Stimulated activated CD4-positive, alpha-beta T cell treated with anti-CD3 and anti-CD28 coated beads, Interleukin-12 subunit alpha, Interleukin-12 subunit beta, amount 100 ng/mL, for 48 hours (primary cell): ENCODE results near the gene GYS2.

Experiments used
- DNase-seq, 3 donors: peaks; one replicate each; pipeline ENCODE4 v3.0.0-alpha.2; 2020; ENCODE audit warnings: low read depth in 2 of 3, low spot score in 1 of 3

The GYS2 gene

DNA sequence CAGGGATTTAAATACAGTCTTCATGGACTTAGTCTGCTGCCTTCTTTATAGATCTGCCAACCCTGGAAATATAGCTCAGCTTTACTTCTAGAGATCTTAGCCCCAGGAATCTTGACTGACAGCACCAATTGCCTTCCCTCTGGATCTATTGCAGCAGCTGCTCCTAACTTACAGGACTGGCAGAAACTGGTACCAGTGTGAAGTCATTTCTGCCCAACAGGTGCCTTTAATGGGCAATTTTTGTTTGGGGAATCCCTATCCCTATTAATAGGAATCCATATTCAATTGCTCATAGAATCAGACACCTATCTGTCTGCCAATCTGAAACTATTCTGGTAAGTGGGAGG is 51.3 kb downstream of the GYS2 start:
- no peak for DNase-seq

DNA sequence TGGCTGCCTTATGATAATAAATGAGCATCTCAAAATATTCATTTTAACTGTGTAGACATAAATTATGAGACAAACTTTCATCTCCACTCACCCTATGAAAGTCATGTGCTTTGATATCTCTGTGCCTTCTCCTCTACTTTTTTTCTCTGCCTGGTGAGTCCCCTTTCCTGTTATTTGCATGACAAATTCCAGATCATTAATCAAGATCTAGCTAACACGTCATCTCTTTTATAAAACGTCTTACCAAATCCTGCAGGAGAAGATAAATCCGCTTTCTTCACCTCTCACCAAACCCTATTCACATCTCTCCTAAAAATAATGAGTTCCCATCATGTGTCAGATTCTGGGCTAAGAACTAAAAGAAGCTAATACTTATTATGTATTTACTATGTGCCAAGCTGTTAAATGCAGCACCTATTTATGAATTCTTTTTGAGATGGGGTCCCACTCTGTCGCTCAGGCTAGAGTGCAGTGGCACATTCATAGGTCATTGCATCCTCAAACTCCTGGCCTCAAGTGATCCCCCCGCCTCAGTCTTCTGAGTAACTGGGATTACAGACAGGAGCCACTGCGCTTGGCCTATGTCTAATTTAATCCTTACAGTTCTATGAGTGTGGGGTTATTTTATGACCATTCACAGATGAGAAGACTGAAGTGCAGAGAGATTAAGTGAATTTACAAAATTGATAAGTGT is 51.9 kb downstream of the GYS2 start:
- no peak for DNase-seq

DNA sequence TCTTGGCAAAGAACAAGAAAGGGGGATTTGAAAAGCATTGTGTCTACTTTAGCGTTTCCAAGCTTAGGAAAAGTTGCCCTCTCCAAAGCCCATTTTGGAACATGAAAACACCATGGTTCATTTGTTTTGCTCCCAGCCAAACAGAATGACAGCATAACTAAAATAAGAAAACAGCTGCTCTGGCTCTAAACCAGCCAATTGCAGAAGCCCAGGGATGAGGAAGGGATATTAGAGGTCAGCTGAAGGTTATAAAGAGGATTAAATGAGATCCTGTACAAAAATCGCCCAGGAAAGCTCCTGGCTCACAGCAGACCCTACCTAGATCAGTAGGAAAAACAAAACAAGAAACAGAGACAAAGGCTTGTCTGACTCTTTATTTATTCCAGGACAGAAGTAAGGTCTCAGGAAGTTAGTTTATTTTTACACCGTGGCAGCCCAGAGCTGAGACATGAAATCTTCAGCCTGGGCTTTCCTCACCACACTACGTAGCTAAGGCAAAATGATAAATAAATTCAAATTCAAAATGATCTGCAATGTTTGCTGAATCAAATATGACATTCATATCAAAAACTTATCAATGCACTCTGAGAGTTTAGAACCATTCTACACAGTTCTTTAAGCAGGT is 52.7 kb downstream of the GYS2 start:
- no peak for DNase-seq

DNA sequence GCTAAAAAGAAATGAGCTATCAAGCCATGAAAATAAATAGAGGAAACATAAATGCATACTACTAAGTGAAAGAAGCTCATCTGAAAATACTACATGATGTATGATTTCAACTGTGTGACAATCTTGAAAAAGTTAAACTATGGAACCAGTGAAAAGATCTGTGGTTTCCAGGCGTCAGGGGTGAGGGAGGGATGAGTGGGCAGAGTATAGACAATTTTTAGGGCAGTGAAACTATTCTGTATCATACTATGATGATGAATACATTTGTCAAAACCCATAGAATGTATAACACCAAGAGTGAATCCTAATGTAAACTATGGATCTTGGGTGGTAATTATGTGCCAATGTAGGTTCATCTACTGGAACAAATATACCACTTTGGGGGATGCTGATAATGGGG is 57.2 kb downstream of the GYS2 start:
- DNase-seq, result peak in 2 of 3 donors; percentile 13 to 29

DNA sequence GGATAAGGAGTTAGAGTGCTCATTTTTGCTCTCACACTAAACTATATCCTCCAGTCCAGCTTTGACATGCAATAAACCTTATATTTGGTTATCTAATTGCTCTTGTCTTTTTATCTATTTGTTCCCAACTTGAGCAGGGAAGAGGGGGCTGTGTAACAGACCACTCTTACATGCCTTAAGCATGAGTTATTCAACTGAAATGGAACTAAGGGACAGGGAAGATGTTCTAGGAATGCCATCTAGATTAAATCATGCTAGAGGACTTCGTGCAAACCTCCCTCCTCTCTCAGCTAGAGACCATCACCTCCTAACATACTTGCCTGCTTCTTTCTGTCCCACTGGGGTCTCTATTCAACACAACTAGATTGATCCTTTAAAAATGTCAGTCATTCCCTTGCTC is 57.9 kb downstream of the GYS2 start:
- DNase-seq, result no peak

DNA sequence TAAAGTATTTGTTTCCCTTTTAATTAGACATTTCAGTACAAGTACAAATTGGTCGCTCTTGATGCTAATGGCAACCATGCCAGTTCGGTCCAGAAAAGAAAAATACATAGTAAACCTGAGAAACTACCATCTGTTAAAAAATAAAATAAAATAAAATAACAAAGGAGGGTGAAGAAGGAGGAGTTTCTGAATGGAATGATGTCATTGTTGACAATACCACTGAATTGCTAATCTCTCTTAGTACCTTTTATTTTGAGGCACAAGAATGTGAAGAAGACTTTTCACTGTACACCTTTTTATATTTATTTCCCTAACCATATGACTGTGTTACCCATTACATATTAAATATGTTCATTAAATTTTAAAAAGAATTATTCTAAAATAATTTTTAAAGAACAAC is 59.1 kb downstream of the GYS2 start:
- no peak for DNase-seq

DNA sequence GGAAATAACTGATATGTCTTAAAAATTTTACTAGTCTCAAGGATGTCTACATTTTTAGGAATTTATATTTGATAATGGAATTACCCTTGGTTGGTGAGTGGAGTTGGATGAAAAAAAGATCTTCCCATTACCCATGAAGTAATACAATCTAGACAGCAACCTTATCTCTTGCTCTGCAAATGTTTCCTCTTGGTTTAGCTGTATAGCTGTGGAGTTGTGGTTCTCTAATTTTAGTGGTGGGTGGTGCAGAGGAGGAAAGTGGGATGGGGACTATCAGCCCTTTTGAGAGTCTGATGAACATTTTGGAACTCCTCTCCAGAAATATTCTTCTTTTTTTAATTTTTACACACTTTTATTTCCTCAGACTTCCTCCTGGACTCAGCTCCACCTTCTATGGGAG is 61.5 kb downstream of the GYS2 start:
- DNase-seq, result no peak

DNA sequence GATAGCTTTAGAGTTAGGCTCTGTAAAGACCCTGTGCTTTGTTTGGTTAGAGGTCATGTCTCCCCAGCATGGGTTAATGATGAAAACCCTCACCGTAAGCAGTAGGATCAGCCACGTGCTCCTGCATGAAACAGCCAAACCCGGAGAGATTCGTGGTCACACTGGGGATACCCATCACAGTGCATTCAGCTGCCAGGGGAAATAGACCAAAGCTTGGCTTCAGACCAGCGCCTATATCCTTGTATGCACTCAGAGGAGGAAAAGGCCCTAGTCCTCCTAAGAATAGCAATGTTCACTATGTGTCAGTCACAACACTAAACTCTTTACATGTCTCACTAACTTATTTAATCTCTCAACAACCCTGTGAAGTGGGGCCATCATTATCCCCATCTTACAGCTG is 62.2 kb downstream of the GYS2 start:
- no peak for DNase-seq

DNA sequence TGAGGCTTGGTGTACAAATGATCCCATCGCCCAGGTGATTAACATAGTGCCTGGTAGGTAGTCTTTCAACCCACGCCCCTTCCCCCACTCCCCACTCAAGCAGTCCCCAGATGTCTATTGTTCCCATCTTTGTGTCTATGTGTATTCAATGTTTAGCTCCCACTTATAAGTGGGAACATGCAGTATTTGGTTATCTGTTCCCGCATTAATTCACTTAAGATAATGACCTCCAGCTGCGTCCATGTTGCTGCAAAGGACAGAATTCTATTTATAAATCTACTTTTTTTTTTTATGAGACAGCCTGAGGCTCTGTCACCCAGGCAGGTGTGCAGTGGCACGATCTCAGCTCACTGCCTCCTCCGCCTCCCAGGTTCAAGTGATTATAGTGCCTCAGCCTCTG is 62.9 kb downstream of the GYS2 start:
- no peak for DNase-seq

DNA sequence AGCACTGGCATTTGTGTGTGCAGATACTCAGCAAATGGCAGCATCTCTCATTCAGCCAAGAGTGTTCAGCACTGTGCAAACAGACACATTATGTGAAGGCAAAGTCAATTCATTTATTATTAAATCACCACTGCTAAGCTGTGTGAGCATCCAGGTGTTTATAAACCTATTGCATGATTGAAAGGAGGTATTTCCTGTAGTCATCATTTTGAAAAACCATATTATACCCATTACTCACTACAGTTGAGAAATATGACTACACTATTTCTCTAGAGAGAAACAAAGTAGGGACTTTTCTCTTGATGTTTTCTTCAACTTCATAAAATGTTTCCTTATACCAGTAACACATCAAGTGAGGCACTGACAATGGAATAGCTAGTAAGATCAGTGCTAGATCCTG is 64.8 kb downstream of the GYS2 start:
- no peak for DNase-seq

DNA sequence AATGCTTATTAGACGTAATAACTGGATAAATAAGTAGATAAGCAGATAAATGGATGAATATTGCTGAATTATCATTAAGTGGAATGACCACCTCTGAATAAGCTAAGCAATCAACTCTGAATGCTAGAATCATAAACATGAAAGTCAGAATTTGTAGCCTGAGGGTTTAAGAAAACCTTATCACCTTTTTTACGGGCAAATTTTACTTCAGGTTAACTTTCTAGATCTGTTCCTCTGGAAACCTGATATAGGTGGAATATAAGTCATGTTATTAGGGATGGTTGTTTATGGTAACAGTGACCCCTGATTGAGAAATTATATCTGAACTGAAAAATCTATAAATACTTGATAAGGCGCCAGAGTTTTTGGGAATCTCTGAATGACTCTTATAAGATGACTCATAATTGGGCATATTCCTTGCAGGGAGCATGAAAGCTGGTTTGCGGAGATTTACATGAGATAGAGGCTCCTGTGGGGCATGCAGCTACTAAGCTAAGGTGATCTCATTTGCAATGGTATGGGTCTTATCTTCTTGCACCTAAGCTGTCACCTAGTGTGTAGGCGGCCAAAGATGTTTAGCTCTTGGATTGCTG is 66.5 kb downstream of the GYS2 start:
- no peak for DNase-seq

DNA sequence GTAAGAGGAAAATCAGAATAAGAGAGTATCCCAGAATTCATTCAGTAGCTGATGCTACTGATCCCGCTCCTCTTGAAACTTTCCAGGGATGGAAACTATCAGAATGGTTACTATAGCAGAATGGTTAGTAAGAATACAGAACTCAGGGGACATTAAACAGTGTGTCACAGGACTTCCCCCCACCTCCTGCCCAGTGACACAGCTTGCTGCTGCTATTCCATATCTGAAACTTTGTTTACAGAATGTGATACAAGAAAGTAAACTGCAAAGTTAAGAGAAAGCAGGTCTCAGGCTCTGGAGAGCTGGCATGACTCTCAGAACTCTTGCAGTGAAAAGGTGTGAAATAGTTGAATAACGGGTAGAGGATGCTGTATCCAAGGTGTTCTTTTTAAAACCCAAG is 75.2 kb downstream of the GYS2 start:
- DNase-seq, result no peak

DNA sequence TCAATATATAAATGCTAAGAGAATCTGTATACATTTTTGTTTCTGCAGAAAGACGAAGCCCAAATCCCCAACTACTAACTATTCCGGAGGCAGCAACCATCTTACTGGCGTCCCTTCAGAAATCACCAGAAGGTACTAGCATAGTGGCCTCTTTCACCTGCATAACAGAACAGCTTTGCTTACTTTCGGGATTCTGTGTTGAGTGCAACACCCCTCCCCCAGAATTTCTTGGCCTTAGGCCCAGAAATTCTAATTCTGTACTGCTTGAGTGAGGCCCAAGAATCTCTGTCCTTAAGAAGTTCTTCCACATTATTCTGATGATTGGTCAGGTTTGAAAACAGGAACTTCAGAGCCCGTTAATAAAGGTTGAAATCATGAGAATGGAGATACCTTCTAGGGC is 75.7 kb downstream of the GYS2 start:
- DNase-seq, result no peak

DNA sequence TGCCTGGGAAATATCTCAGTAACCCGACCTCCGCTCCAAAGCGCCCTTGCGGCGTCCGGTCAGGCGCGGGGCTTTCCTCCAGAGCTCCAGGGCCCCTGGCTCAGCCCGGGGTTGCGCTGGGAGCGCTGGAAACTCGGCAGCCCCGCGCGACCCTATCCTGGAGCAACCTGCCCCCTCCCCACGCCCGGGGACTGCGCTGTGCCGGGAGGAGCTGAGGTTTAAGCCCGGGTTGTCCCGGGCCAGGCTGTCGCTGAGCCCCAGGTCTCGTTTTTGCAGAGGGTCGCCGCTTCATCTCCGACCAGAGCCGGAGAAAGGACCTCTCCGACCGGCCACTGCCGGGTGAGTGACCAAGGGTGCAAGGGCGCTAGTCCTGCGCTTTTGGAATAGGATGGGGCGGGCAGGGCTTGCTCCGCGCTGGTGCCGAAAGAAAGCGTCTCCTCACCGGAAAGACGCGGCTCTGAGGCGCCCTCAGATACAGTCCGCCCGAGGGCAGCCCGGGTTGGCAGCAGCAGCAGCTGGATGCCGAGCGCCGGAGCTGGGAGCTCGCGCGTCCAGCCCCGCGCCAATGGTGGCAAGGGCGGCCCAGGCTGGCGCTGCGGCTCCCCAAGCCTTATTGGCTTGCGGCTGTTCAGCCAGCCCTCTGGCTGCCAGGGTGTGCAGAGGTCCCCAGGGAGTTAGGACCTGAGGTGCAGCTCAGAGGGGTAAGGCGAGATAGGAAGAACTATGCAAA is 77.0 kb downstream of the GYS2 start:
- peak; percentile 43 to 56 (median 47) for DNase-seq

DNA sequence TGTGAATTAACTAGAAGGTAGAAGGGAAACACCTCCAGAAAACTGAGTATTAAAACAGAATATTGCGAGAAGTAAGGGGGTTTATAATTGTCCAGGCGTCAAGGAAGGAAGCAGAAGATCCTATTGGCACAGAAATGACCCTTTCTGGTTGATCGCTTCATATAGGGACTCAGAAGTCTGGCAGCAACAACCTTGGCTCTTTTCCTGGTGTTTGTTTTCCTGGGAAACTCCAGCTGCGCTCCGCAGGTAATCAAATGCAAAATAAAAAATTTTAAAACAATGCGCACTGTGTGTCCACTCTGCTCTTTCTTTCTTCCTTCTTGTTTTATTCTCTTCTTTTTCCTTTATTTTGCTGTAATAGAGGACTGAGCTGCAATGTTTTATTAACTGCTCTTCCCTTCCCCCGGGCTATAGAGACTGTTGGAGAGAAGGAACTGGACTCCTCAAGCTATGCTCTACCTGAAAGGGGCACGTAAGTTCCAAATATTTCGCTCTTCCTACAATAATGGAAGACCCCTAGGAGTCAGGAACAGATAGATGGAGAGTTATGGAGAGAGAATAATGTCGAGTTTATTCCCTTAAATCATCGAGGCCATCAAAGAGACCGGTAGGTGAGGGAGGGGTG is 77.8 kb downstream of the GYS2 start:
- DNase-seq, result no peak

DNA sequence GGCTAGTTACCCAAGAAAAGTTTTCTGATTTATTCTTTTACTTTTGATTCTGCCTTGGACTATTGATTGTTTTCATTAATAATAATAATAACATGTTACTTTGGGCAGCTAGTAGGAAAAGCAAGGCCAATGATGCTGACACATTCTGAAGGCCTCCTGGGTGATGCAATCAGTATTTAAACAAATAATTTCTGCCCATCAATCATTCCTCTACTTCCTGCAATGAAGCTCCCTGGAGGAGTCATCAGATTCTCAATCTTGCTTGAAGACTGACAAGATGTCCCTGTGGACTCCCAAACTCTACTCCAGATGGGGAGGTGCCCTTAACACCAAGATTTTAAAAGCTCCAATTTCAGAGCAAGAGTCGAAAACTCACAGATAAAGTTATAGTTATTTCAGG is 78.6 kb downstream of the GYS2 start, which contains the start of gene SPX:
Gene SPX (plus strand): TSS at position 244 of the 400 bp plus-strand sequence. CDS start 177 bp downstream, outside the sequence.
- DNase-seq, result no peak

DNA sequence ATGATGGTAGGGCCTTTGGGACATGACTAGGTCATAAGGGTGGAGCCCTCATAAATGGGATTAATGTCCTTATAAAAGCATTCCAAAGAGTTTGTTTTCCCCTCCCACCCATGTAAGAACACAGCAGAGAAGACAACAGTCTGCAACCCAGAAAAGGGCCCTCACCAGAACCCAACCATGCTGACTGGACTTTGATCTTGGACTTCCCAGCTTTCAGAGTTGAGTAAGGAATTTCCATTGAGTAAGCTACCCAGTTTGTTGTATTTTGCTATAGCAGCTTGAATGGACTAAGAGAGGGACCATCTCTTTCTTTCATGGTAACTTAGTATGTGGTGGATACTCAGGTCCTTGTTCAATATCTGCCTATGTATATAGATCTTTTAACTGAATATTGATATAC is 81.5 kb downstream of the GYS2 start:
- DNase-seq, result no peak

DNA sequence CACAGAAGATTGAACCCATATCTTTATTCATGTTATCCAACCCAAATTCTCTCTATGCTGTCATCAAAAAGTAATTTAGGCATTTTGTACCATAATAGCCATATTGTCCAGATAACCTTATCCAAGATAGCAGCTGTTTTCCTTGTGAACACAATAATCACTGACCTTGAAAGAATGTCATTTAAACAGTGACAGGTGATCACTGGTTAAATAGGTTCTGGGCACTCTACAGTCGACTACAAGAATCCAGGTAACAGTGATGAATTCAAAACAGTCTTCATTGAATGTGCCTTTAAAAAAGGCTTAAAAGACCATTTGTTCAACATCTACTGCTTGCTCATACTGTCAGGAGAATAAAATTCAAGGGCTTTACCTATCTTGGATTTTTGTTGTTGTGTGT is 83.1 kb downstream of the GYS2 start:
- no peak for DNase-seq

DNA sequence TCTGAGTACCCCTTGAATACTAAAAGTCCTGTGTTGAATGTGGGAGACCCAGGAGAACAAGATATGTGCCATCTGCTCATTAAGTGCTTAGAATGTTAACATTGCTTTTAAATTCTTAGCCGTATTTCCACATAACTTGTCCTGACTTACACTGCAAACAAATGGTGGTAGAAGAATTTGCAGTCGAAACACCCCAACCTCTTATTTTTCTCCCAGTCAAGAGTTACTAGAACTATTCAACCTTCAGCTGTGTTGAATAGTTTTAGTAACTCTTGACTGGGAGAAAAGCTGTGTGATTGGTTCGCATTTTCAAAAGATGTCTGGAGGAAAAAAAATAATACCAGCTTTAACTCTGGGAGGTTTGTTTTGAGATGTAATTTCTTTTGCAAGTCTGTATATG is 86.2 kb downstream of the GYS2 start:
- no peak for DNase-seq

DNA sequence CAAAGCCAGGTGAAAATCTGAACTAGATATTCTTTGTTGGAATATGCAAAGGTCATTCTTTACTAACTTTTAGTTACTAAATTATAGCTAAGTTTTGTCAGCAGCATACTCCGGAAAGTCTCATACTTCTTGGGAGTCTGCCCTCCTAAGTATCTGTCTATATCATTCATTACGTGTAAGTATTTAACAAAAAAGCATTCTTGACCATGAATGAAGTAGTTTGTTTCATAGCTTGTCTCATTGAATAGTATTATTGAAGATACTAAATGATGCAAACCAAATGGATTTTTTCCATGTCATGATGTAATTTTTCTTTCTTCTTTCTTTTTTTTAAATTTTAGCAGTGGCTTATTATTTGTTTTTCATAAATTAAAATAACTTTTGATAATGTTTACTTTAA is 88.4 kb downstream of the GYS2 start:
- DNase-seq, result no peak

DNA sequence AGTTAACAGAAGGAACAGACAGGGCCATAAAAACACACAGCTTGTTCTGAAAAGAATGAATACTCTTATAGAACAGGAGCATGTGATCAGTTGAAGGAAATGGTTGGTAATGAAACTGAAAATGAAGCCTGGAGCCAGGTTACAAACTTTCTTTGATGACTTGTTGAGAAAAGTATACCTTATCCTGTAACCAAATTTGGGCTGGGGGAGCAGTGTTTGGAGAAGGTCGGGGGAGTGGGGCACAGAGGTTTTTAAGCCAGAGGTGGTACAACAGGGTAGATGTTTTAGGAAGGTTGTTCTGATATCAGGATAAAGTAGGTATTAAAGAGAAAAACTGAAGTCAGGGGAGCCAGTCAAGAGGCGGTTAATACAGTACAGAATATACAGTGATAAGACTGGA is 94.9 kb downstream of the GYS2 start:
- DNase-seq, result no peak

DNA sequence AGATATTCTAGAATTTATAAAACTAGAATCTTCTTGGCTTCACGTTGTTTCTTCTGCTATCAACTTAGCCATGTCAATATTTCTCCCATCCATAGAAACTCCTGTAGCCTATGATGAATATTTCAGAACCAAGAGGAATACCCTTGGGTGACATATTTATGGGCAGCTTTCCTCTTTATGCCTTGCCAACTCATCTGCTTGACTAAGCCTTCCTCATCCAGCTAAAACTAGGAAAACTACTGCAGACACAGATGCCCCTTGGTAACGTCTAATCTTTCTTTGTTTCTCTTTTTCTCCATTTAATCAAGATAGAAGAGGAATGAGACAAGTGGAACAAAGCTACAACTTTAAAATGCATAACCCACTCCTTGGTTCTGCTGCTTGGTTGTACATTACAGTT is 96.8 kb downstream of the GYS2 start:
- no peak for DNase-seq
